GM18858 (cell line): ENCODE measurements around the gene GPD2.

Experiments
- ATAC-seq: cut with Tn5 transposase; IDR thresholded peaks from one replicate; pipeline ENCODE4 v1.9.1; 2021; ENCODE audit not compliant: unreplicated experiment

GPD2 gene

DNA sequence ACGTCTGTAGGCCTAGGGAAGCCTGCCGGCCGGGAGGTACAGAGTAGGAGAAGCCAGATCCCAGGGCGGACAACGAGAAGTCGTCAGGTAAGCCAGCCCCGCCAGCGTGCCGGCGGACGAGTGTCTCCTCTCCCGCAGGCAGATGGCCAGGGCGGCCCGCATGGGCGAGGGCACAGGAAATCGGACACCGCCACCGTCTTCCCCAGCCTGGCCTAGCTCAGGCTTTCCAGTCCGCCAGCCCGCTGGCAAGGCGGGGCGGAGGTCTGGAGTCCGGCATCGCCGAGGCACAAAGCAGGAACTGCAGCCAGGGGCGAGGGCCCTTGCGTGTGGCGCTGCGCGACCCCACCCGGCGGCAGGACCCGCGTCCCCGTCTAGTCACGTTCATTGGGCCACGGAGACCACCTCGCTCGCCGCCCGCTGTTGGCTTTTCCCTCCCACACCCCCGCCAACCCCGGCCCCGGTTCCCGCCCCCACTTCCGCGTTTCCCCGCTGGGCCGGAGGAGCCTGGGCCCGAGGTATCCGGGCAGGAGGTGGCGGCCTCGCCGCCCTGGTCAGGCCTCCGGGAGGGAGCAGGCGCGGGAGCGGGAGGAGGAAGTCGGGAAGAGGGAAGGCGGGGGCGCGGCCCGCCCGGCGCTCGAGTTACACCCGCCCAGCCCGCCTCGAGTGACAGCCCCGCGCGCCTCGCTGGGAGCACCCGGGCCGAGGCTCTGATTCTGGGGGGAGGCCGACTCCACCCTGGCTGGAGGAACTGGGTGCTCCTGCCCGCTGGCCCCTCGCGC, at the start of gene GPD2:
TSS of gene GPD2 (plus strand) at position 662 of the 779 bp plus-strand sequence. CDS start 39,727 bp downstream, outside the sequence.
- peak; percentile 32 for ATAC-seq

DNA sequence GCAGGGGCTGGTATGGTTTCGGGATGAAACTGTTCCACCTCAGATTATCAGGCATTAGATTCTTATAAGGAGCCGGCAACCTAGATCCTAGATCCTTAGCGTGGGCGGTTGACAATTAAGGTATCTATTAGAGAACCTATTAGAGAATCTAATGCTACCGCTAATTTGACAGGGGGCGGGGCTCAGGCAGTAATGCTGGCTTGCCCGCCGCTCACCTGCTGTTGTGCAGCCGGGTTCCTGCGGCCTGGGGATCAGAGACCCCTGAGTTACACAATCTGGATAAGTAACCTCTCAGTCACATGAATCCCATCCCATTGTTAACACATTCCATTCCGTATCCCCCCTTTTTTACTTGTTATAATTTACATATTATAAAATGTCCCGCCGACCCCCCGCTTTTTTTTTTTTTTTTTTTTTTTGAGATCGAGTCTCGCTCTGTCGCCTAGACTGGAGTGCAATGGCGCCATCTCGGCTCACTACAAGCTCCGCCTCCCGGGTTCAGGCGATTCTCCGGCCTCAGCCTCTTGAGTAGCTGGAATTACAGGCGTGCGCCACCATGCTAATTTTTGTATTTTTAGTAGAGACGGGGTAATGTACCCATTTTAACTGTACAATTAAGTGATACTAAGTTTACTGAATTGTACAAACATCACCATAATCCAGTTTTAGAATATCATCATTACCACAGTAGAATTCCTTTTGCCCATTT, 42.0 kb upstream of the GPD2 start:
- no peak for ATAC-seq

DNA sequence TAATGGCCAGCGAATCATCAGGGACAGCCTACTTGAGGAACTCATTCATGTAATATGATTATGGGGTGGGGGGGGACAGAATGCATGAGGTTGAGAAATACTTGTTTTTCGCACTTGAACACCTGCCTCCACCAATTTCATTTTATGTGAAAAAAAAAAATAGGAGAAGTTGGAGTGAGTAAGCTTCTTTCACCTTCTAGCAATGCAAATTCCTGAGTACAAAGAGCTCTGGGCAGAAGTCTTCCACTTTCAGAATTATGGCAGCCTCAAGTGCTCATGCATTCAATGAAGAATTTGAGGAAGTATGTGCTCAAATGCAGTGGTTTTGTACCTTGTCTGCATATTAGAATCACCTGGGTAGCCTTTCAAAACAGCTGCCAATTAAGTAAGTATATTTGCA, 40.1 kb upstream of the GPD2 start:
- peak; percentile 39 for ATAC-seq

DNA sequence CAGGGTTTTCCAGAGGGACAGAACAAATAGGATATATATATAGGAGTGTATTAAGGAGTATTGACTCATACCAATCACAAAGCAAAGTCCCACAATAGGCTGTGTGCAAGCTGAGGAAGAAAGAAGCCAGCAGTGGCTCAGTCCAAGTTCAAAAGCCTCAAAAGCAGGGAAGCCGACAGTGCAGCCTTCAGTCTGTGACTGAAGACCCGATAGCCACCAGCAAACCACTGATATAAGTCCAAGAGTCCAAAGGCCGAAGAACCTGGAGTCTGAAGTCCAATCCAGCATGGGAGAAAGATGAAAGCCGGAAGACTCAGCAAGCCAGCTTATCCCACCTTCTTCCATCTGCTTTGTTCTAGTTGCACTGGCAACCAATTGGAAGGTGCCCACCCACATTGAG, 39.0 kb upstream of the GPD2 start:
- no peak for ATAC-seq

DNA sequence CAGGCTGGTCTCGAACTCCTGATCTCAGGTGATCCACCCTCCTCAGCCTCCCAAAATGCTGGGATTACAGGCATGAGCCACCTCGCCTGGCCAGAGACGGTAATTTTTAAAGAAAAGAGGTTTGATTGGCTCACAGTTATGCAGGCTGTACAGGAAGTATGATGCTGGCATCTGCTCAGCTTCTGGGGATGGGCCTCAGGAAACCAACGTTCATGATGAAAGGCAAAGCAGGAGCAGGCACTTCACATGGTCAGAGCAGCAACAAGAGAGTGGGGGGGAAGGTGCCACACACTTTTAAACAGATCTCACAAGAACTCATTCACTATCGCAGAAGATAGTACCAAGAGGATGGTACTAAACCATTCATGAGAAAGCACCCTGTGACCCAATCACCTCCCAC, 38.0 kb upstream of the GPD2 start:
- ATAC-seq, result no peak

DNA sequence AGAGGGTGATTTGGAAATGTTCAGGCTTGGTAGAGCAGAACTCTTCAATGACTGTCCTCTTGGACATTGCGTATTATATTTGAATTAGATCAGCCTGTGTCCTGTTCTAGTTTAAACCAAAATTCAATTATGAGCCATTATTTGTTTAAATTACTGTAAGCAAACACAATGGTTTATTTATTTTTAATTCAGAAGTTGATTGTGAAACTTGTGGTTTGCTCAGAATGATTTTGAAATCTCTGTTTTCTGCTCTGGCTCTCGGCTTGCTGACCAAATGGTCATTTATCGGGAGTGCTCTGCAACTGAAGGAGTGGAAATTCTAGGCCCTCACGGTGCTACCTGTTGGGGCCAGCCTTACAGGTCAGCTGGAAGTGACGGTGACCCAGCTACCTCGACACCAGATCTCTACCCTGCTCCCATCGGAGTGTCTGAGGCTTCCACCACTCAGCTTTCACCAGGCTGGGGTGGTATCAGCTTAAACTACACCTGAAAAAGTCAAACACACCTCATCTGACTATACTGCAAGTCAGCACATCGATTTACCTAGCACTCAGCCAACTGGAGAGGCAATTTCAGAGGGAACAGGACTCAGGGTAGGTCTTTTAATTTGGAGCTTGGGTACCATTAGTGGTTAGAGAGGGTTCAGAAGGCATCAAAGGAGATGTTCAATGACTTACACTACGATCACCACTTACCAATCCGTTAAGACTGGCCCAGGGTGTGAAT, 36.8 kb upstream of the GPD2 start:
- ATAC-seq, result no peak

DNA sequence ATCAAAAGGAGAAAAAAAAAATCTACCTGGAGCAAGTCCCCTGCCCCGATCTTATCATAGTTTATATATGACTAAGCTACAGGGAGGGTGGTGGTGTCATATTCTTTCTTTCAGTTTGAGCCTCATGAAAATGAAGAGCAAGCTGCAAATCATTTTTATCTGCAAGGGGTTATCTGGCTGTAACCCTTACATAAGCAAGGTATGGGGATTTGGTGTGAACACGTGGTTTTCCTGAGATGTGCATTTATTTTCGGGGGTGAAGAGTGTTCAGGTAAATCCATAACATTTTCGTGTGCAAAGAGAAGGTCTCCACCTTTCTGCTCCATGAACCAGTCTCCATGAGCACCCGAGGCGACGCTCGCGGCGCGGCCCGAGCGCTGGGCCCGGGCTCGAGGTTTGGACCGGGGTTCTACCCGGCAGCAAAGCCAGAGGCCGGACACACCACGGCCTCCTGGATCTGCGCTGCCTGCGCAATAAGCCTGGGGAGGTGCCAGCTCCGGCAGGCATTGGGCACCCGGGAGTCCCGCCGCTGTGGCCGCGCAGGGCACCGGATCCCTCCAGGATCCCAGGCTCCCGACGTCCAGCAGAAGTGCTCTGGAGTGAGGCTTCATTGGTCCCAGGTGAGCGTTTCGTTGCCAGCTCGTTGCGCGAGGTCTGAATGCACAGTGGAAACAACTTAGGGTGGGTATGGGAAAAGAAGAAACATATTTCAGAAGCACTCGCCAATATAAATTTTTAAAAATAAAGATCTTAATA, 36.1 kb upstream of the GPD2 start:
- peak; percentile 25 for ATAC-seq

DNA sequence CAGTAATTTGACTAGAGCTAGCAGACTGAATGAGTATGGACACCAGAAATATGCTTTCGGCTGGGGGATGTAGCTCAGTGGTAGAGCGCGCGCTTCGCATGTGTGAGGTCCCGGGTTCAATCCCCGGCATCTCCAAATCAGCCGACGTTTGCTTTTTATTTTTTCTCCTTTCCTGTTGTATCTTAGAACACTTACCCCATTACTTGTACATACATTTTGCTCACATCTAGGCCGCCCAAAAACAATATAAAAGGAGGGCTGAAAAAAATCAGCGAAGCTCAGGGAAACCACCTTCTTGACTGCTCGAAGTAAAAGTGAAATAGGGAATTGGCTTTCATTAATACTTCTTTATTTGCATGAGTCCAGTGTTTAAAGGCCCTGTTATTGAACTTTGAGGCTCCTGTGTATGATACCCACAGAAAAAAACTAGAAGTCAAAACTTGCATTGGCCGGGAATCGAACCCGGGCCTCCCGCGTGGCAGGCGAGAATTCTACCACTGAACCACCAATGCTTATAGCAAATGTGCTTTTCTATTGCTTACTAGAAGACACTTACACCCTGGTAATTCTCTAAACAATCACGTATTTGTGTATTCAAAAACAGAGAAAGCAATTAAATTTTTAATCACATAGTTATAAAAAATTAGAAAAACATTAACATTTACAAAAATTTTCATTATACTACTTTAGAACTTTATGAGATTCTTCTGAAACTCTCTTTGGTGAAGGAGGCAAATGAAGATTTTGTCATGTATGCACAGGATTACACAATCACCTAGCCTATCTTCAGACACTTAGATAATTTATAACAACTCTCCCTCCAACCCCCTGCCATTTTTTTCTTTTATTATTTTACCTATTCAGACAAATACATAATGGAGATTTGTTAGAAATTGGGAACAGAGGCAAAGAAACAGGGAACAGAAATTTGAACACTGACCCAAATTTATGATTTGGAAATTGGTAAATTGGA, 35.2 kb upstream of the GPD2 start:
- ATAC-seq, result peak; percentile 57

DNA sequence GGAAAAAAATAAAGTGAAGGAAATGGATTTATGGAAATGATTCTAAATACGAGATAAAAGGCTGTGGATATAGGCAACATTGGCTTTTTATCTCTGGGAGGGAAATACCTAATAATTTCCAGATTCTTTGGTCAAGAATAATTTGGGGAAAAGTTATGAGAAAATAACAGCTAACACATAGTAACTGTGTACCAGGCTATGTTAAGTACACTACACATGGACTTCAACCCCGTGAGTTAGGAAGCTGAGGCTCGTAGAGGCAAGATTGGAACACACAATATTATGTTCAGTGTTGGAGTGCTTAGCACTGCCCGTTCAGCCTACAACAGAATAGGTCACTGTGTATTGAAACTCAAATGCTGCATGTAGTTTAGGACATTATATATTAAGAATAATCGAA, 34.3 kb upstream of the GPD2 start:
- ATAC-seq, result no peak

DNA sequence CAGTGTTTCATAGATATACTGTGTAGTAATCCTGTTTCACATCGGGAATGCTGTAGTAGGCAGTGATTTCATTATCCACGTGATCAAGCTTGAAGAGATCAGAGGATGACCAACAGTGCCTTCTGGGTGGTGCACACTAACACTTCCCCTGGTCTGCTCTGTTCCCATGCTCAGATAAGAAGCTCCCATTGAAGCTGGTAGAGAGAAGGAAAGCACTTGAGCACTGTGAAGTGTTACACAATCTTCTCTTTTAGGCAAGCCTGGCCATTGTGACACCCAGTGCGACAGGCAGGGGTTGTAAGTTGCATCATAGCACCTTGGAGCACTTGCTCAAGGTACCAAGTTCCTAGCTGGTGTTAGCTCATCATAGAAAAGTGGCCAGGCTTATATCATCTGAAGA, 30.6 kb upstream of the GPD2 start:
- ATAC-seq, result no peak

DNA sequence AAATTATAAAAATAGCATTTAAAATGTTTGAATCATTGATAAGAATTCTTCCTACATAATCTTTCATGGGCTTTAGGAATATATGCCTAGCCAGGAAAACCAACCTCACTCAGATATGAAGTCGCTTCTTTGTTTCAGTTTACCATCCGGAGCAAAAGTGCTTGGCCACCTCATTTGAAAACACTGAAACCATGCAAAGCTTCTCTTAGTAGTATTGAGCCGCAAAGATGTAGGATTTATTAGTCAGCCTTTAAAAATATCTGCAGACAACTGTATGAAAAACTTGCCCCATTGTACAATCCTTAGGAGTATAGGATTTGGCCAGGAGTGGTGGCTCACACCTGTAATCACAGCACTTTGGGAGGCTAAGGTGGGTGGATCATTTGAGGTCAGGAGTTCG, 24.3 kb upstream of the GPD2 start:
- no peak for ATAC-seq

DNA sequence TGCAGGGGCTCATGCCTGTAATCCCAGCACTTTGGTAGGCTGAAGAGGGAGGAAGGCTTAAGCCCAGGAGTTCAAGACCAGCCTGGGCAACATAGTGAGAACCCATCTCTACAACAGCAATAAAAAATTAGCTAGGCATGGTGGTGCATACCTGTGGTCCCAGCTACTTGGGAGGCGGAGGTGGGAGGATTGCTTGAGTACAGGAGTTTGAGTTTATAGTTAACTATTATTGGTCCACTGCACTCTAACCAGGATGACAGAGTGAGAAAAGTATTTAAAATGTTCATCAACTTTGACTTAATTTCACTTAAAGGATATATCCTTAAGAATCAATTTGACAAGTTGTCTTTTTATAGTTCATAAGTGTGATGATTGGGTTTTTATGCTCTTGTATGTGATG, 14.3 kb upstream of the GPD2 start:
- ATAC-seq, result no peak

DNA sequence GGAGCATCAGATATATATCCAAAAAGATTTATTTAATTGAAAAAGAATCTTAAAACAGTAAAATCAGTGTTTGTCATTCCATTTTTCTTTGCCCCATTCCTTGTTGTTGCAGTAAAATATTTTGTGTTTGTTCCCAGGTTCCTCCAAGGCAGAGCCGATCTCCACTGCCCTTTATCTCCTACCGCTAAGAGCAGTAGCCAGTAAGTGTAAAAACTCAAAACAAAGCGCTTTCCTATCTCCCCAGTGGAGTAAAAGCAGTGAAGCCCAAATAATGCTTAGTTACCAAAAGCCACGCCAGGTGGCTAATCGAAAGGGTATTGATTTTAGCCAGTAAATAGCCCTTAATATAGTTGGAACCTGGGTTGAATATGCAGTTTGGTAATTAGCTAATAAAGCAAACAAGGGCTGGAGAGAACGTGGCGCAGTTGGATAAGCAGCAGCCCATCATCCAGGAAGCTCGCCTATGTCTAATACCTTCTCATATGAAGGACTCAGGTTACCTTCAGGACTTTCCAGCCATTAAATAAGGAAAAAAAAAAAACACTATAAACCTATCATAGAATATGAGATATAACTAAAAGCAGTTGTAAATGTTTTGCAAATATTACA, 12.4 kb upstream of the GPD2 start:
- ATAC-seq, result no peak

DNA sequence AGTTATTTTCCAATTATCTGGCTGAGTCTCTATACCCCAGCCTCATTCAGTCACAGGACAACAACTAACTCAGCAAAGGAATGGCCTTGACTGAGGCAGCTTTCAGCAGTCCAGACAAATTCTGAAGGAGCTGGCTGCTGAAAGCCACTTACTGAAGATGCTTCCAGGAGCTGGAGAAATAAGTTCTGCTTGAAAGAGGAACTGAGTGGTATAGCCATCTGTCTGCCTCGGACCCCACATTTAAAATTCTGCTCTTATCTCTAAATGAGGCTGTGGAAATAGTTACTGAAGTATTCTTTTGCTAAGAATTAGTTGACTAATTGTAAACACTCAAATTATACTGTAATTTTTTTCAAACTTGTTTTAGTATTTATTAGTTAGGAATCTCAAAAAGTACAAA, 9.1 kb upstream of the GPD2 start:
- ATAC-seq, result no peak

DNA sequence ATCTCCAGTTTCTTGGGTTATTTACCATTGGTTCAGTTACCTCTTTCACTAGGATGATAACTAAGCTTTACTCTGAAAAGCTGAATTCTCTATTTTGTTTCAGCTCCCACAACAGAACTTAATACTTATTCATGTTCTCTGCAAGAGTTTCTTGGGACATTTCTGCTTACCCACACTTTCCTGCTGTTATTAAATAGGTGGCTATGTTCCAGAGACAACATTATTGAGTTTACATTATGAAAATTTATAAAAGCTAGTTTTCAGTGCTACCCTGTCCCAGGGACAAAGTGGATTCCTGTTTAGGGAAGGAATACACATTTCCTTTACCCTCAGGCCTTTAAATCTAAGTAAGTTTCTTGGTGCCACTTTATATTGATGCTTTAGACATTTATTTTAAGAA, 7.0 kb upstream of the GPD2 start:
- no peak for ATAC-seq

DNA sequence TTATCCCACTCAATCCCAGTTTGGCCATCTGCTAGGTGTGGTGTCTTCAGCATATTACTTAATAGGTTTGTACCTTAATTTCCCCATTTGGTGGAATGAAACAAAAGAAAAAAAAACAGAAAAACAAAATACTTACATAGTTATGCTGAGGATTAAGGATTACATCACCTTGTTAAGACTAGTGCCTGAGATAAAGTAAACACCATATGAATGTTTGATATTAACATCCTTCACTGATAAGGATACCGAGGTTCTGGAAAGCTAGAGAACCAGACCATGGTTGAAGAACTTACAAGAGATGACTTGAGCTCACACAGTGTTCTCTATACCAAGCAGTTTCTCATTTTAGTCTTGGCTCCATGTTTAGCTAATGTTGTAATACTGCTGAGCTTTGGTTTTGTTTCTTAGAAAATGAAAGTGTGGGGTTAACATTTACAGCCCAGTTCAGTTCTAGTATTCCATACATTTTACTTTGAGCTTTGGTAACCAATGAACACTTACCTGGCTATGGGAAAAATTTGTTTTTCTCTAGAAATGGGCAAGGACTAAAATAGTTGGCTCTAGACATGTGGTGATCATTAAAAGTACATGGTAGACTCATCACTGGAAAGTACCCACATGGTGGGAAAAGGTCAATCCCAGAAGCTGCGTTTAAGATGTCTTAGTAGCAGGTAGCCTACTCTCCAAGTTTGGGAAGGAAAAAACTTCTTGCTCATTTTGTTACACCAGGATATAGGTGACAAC, 5.8 kb upstream of the GPD2 start:
- ATAC-seq, result no peak

DNA sequence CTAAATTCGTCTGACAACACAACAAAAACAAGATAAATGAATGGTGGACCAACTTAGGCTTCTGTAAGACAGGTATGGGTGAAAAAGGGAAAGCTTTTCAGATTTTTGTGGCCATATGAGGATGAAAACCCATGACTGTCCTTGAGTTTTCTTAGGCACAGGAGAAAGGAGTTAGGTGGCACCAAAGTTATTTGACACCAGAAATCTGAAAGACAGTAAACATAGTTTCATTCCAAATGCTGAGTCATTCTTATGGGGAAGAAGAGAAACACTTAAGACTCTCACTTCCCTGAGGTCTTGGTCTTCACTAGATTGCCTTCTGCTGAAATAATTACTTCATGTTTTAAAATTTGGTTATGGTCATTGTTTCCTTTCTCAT, 5.2 kb upstream of the GPD2 start:
- ATAC-seq, result peak; percentile 71

DNA sequence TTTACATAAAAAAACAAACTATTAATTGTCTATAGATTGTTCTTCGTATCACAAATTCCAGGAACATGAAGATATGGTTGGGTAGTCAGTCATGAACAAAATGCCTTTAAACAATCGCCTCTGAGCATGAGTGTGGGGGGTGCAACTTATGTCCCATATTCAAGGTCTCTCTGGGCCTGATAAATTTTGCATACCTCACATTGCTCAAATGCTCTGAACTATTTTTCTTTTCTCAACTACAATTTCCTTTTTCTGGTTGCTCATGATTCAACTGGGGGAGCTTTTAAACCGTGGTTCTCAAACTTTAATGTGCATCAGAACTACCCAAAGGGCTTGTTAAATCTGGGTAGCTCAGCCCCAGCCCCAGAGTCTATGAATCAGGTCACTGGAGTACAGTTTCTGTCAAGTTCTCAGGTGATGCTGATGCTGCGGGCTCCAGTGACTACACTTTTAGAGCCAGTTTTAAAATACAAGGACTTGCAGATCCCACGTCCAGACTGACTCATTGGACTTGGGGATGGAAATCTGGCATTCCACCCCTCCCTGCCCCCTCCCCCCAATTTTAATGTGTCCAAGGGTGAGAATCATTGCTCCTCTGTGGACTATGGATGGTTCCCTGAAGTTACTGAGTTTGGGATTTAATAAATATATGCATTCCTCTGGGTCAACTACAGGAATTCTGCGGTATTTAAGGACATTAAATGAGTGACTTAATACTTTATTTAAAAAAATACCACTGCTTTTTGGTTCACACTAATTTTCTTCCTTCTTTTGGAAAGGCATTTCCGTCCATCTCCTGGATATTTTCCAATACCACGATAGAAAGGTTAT, 1.5 kb upstream of the GPD2 start:
- no peak for ATAC-seq
